Measurements from ENCODE around the gene YTHDC2.
"Not testable (repeated sequence)": the region's sequence is repeated elsewhere in the genome, so short reads cannot be mapped to it uniquely, and the experiment has no call there.

YTHDC2 gene

DNA sequence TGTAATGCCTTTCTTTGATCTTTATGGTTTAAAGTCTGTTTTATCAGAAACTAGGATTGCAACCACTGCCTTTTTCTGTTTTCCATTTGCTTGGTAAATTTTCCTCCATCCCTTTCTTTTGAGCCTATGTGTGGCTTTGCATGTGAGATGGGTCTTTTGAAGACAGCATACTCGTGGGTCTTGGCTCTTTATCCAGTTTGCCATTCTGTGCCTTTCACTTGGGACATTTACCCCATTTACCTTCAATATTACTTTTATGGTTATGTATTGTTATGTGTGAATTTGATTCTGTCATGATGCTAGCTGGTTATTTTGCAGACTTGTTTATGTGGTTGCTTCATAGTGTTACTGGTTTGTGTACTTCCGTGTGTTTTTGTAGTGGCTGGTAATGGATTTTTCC is 59.2 kb downstream of the YTHDC2 start:
- Histone ChIP-seq H3K27me3 (ENCODE audit: control insufficient read depth, insufficient read depth, low read length) (no peaks in the 10 kb centered on the region), H3K36me3 (ENCODE audit: control insufficient read depth, insufficient read depth, low read length) (peaks cover 4% of the 10 kb centered on the region), H3K4me1 (ENCODE audit: control insufficient read depth, insufficient read depth, low read length) (no peaks in the 10 kb centered on the region), H3K4me3 (ENCODE audit: low read depth, low read length) (no peak overlapping the region), H3K9me3 (ENCODE audit: control insufficient read depth, insufficient read depth, low read length) (no peaks in the 10 kb centered on the region), H3K9ac (ENCODE audit: low read depth, low read length) (no peak overlapping the region)

- no peaks in the 10 kb centered on the region for H3K27me3 ChIP-seq (ENCODE audit: control insufficient read depth, insufficient read depth, low read length)
- H3K9me3 ChIP-seq (ENCODE audit: control insufficient read depth, insufficient read depth, low read length) = no peaks in the 10 kb centered on the region
- H3K4me3 ChIP-seq (ENCODE audit: low read depth, low read length) = no peak overlapping the region
- H3K4me1 ChIP-seq (ENCODE audit: control insufficient read depth, insufficient read depth, low read length) = no peaks in the 10 kb centered on the region
- H3K36me3 ChIP-seq (ENCODE audit: control insufficient read depth, insufficient read depth, low read length) = no peaks in the 10 kb centered on the region
- no peak overlapping the region for H3K9ac ChIP-seq (ENCODE audit: low read depth, low read length)
Observed at GRCh38 chr5:113574417-113574816, 60.9 kb downstream of the YTHDC2 start.

DNA sequence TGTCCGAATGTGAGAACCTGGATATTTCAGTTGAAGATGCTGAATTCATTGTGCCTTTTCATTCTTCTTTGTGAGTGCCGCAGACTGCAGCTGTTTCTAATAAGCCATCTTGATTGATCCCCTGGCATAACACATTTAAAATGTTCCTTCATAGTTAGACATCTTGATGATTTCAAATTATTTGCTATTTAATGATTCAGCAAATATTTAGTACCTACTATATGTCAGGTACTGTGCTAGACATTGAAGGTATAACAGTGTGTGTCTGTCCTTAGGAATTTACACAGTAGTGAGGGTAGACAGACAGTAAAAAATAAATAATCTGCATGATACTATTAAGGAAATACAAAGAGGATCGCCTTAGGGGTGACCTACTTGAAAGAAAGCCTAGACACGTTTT is 61.6 kb downstream of the YTHDC2 start:
- Histone ChIP-seq H3K4me3 (ENCODE audit: low read depth, low read length) (no peak overlapping the region), H3K9me3 (ENCODE audit: control insufficient read depth, insufficient read depth, low read length) (no peaks in the 10 kb centered on the region), H3K27me3 (ENCODE audit: control insufficient read depth, insufficient read depth, low read length) (no peaks in the 10 kb centered on the region), H3K9ac (ENCODE audit: low read depth, low read length) (no peak overlapping the region), H3K36me3 (ENCODE audit: control insufficient read depth, insufficient read depth, low read length) (no peaks in the 10 kb centered on the region), H3K4me1 (ENCODE audit: control insufficient read depth, insufficient read depth, low read length) (no peaks in the 10 kb centered on the region)

DNA sequence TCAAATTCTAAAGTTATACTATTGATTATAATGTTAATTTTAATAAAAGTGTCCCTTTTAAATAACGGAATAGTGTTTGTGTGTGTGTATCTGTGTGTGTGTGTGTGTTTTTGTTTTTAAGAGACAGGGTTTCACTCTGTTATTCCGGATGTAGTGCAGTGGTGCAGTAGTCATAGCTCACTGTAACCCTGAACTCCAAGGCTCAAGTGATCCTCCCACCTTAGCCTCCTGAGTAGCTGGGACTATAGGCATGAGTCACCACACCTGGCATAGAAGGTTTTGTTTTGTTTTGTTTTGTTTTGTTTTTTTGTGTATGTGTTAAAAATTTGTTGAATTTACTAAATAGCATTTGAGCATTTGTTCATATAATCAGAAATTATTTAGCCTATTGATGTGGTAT is 64.6 kb downstream of the YTHDC2 start:
- Histone ChIP-seq H3K4me1 (ENCODE audit: control insufficient read depth, insufficient read depth, low read length) (no peaks in the 10 kb centered on the region), H3K9me3 (ENCODE audit: control insufficient read depth, insufficient read depth, low read length) (no peaks in the 10 kb centered on the region), H3K36me3 (ENCODE audit: control insufficient read depth, insufficient read depth, low read length) (no peaks in the 10 kb centered on the region), H3K27me3 (ENCODE audit: control insufficient read depth, insufficient read depth, low read length) (no peaks in the 10 kb centered on the region), H3K4me3 (ENCODE audit: low read depth, low read length) (no peak overlapping the region), H3K9ac (ENCODE audit: low read depth, low read length) (no peak overlapping the region)

- H3K4me1 ChIP-seq (ENCODE audit: control insufficient read depth, insufficient read depth, low read length) = no peaks in the 10 kb centered on the region
- no peaks in the 10 kb centered on the region for H3K27me3 ChIP-seq (ENCODE audit: control insufficient read depth, insufficient read depth, low read length)
- H3K4me3 ChIP-seq (ENCODE audit: low read depth, low read length) = no peak overlapping the region
- no peak overlapping the region for H3K9ac ChIP-seq (ENCODE audit: low read depth, low read length)
- H3K9me3 ChIP-seq (ENCODE audit: control insufficient read depth, insufficient read depth, low read length) = no peaks in the 10 kb centered on the region
- no peaks in the 10 kb centered on the region for H3K36me3 ChIP-seq (ENCODE audit: control insufficient read depth, insufficient read depth, low read length)
Observed at GRCh38 chr5:113581388-113581787, 67.9 kb downstream of the YTHDC2 start.

- H3K36me3 ChIP-seq (ENCODE audit: control insufficient read depth, insufficient read depth, low read length) = no peaks in the 10 kb centered on the region
- no peaks in the 10 kb centered on the region for H3K9me3 ChIP-seq (ENCODE audit: control insufficient read depth, insufficient read depth, low read length)
- H3K27me3 ChIP-seq (ENCODE audit: control insufficient read depth, insufficient read depth, low read length) = no peaks in the 10 kb centered on the region
- H3K4me1 ChIP-seq (ENCODE audit: control insufficient read depth, insufficient read depth, low read length) = peaks cover 10% of the 10 kb centered on the region
- H3K9ac ChIP-seq (ENCODE audit: low read depth, low read length) = no peak overlapping the region
- H3K4me3 ChIP-seq (ENCODE audit: low read depth, low read length) = no peak overlapping the region
Observed at GRCh38 chr5:113598150-113598549, 84.7 kb downstream of the YTHDC2 start.

DNA sequence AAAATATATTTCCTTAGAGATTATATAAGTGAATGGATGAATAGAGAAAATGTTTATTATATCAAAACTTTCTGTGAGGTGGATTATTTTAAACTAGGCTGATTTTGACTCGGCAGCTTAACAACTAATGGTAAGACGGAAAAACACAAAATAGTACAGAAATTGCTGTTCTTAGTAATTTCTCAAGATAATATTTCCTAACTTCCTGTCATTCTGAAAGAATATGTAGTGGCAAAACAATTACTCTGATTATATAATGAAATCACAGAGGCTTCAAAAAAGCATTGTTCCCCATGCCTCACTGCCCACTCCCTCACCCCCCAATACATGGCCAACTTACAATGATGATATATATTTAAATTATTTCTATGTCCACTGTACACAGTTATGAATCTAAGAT is 85.4 kb downstream of the YTHDC2 start:
- no peak overlapping the region for H3K4me3 ChIP-seq (ENCODE audit: low read depth, low read length)
- H3K9me3 ChIP-seq (ENCODE audit: control insufficient read depth, insufficient read depth, low read length) = no peaks in the 10 kb centered on the region
- H3K27me3 ChIP-seq (ENCODE audit: control insufficient read depth, insufficient read depth, low read length) = no peaks in the 10 kb centered on the region
- no peaks in the 10 kb centered on the region for H3K36me3 ChIP-seq (ENCODE audit: control insufficient read depth, insufficient read depth, low read length)
- peaks cover 7% of the 10 kb centered on the region for H3K4me1 ChIP-seq (ENCODE audit: control insufficient read depth, insufficient read depth, low read length)
- H3K9ac ChIP-seq (ENCODE audit: low read depth, low read length) = no peak overlapping the region

DNA sequence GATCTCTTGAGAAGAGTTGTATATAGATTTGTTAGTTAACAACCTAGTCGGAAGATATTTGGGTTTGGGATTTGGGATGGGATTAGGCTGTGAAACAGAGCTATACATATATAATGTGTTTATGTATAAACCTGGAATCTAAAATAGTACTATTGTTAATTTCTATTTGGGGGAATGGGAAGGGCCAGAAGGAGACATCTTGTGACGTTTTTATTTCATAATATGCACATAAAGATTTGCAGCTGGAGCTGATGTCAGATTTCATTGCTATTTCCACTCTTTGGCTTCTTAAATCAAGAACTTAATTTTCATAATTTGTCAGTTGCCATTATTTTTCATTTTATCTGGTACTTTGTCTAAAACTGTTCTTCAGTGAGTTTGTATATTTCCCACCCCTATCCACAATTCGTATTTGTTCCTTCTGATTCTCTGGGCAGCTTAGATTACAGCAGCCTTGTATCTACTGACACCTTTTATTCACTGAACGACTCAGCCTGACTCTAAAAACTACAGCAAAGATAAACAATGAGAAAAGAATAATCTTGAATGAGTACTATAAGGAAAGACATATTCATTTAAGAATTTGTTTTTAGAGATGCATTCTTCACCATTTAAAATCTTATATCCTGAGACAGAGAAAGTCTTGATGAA is 86.9 kb downstream of the YTHDC2 start:
- Histone ChIP-seq H3K4me3 (ENCODE audit: low read depth, low read length) (no peak overlapping the region), H3K4me1 (ENCODE audit: control insufficient read depth, insufficient read depth, low read length) (peaks cover 5% of the 10 kb centered on the region), H3K9me3 (ENCODE audit: control insufficient read depth, insufficient read depth, low read length) (no peaks in the 10 kb centered on the region), H3K27me3 (ENCODE audit: control insufficient read depth, insufficient read depth, low read length) (no peaks in the 10 kb centered on the region), H3K9ac (ENCODE audit: low read depth, low read length) (no peak overlapping the region), H3K36me3 (ENCODE audit: control insufficient read depth, insufficient read depth, low read length) (no peaks in the 10 kb centered on the region)

GRCh38 chr5:113601423-113601822 is 87.9 kb downstream of the YTHDC2 start:
- H3K36me3 ChIP-seq (ENCODE audit: control insufficient read depth, insufficient read depth, low read length) = no peaks in the 10 kb centered on the region
- H3K4me3 ChIP-seq (ENCODE audit: low read depth, low read length) = no peak overlapping the region

DNA sequence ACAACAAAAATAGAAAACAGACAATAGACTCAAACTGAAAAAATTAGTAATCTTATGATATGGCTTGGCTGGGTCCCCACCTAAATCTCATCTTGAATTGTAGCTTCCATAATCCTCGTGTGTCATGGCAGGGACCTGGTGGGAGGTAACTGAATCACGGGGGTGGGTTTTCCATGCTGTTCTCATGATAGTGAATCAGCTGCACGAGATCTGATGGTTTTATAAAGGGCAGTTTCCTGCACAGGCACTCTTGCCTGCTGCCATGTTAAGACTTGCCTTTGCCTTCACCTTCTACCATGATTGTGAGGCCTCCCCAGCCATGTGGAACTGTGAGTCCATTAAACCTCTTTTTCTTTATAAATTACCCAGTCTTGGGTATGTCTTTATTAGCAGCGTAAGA is 89.8 kb downstream of the YTHDC2 start:
- H3K9ac ChIP-seq (ENCODE audit: low read depth, low read length); H3K9me3 ChIP-seq (ENCODE audit: control insufficient read depth, insufficient read depth, low read length); H3K4me3 ChIP-seq (ENCODE audit: low read depth, low read length); H3K27me3 ChIP-seq (ENCODE audit: control insufficient read depth, insufficient read depth, low read length); H3K36me3 ChIP-seq (ENCODE audit: control insufficient read depth, insufficient read depth, low read length); H3K4me1 ChIP-seq (ENCODE audit: control insufficient read depth, insufficient read depth, low read length): not testable (repeated sequence)

More at GRCh38 chr5:113601423-113601822, 87.9 kb downstream of the YTHDC2 start:
- no peak overlapping the region for H3K9ac ChIP-seq (ENCODE audit: low read depth, low read length)
- H3K27me3 ChIP-seq (ENCODE audit: control insufficient read depth, insufficient read depth, low read length) = no peaks in the 10 kb centered on the region
- H3K9me3 ChIP-seq (ENCODE audit: control insufficient read depth, insufficient read depth, low read length) = no peaks in the 10 kb centered on the region
- H3K4me1 ChIP-seq (ENCODE audit: control insufficient read depth, insufficient read depth, low read length) = peaks cover 3% of the 10 kb centered on the region

- H3K27me3 ChIP-seq (ENCODE audit: control insufficient read depth, insufficient read depth, low read length) = no peaks in the 10 kb centered on the region
- H3K9me3 ChIP-seq (ENCODE audit: control insufficient read depth, insufficient read depth, low read length) = no peaks in the 10 kb centered on the region
- no peak overlapping the region for H3K9ac ChIP-seq (ENCODE audit: low read depth, low read length)
- H3K4me3 ChIP-seq (ENCODE audit: low read depth, low read length) = no peak overlapping the region
- H3K36me3 ChIP-seq (ENCODE audit: control insufficient read depth, insufficient read depth, low read length) = no peaks in the 10 kb centered on the region
- no peaks in the 10 kb centered on the region for H3K4me1 ChIP-seq (ENCODE audit: control insufficient read depth, insufficient read depth, low read length)
Observed at GRCh38 chr5:113606298-113607134, 93.0 kb downstream of the YTHDC2 start.

- Histone ChIP-seq H3K36me3 (ENCODE audit: control insufficient read depth, insufficient read depth, low read length) (no peaks in the 10 kb centered on the region), H3K9me3 (ENCODE audit: control insufficient read depth, insufficient read depth, low read length) (no peaks in the 10 kb centered on the region), H3K4me1 (ENCODE audit: control insufficient read depth, insufficient read depth, low read length) (no peaks in the 10 kb centered on the region), H3K27me3 (ENCODE audit: control insufficient read depth, insufficient read depth, low read length) (no peaks in the 10 kb centered on the region), H3K4me3 (ENCODE audit: low read depth, low read length) (no peak overlapping the region), H3K9ac (ENCODE audit: low read depth, low read length) (no peak overlapping the region)
Observed at GRCh38 chr5:113607361-113607760, 93.9 kb downstream of the YTHDC2 start.
